Chondrocyte (in vitro differentiated cells): ENCODE measurements around the gene SCP2. TPM values are rescaled to one million over a fixed set of nuclear protein-coding genes. Genes with fewer than 3 reads are reported as not detected.
A peak's percentile ranks its signal among the peaks of the same experiment; 100 is the strongest.

ENCODE experiments used
- DNase-seq: peaks from one replicate; pipeline ENCODE4 v3.0.0; 2021; ENCODE audit warnings: mixed read lengths, low spot score
- H3K27ac Mint-ChIP-seq: one replicate; pipeline ENCODE4 v1.8.0; 2021; ENCODE audit warnings: mild to moderate bottlenecking, moderate library complexity, mixed read lengths; ENCODE audit not compliant: unreplicated experiment
- H3K27me3 Mint-ChIP-seq: 2 replicates; pipeline ENCODE4 v1.8.0; 2021; ENCODE audit warnings: low read depth, mixed read lengths
- H3K36me3 Mint-ChIP-seq: 2 replicates; pipeline ENCODE4 v1.8.0; 2021; ENCODE audit warnings: low read depth, mixed read lengths
- H3K4me1 Mint-ChIP-seq: 2 replicates; pipeline ENCODE4 v1.8.0; 2021; ENCODE audit warnings: low read depth, mild to moderate bottlenecking, mixed read lengths
- H3K4me3 Mint-ChIP-seq: one replicate; pipeline ENCODE4 v1.8.0; 2021; ENCODE audit warnings: mild to moderate bottlenecking, moderate library complexity, mixed read lengths; ENCODE audit not compliant: unreplicated experiment
- H3K9me3 Mint-ChIP-seq: 2 replicates; pipeline ENCODE4 v1.8.0; 2021; ENCODE audit warnings: low read depth, mixed read lengths
- CTCF ChIP-seq: fragments of 200-600 bp; sonication (generic); IDR thresholded peaks from 2 replicates; pipeline ENCODE4 v1.5.0; 2021; ENCODE audit warnings: antibody characterized with exemption, mild to moderate bottlenecking, moderate library complexity
- total RNA-seq: library from RNA; stranded (reverse); gene quantifications from 3 replicates; pipeline ENCODE4 v1.2.1, GENCODE V29; 2021

Gene SCP2
- total RNA-seq, 1 donor from 2014 or later, result 87.4 TPM

- no peaks in the 10 kb centered on the region for H3K9me3 Mint-ChIP-seq
- no peak overlapping the region for H3K27ac Mint-ChIP-seq
- H3K36me3 Mint-ChIP-seq, result peaks cover 16% of the 10 kb centered on the region
- H3K4me3 Mint-ChIP-seq, result no peak overlapping the region
- H3K4me1 Mint-ChIP-seq, result peaks cover 41% of the 10 kb centered on the region
- no peak for TF ChIP-seq CTCF
- DNase-seq, result no peak
- H3K27me3 Mint-ChIP-seq, result no peaks in the 10 kb centered on the region
These were observed 121.0 kb downstream of the SCP2 start for GRCh38 chr1:53047737-53048736.

- Mint-ChIP-seq H3K36me3 (peaks cover 24% of the 10 kb centered on the region), H3K4me1 (peaks cover 41% of the 10 kb centered on the region), H3K9me3 (no peaks in the 10 kb centered on the region)
These were observed 122.0 kb downstream of the SCP2 start for GRCh38 chr1:53048960-53049573.

GRCh38 chr1:53049574-53049967 is 122.5 kb downstream of the SCP2 start:
- no peaks in the 10 kb centered on the region for H3K27me3 Mint-ChIP-seq
- no peak for DNase-seq
- H3K4me3 Mint-ChIP-seq, result no peak overlapping the region
- H3K36me3 Mint-ChIP-seq, result peaks cover 26% of the 10 kb centered on the region
- H3K9me3 Mint-ChIP-seq, result no peaks in the 10 kb centered on the region
- peak overlapping the region; percentile 11 for H3K27ac Mint-ChIP-seq
- peaks cover 41% of the 10 kb centered on the region for H3K4me1 Mint-ChIP-seq
- TF ChIP-seq CTCF, result no peak

More at GRCh38 chr1:53048960-53049573, 122.0 kb downstream of the SCP2 start:
- no peaks in the 10 kb centered on the region for H3K27me3 Mint-ChIP-seq
- no peak overlapping the region for H3K4me3 Mint-ChIP-seq
- no peak for TF ChIP-seq CTCF
- peak overlapping the region; percentile 11 for H3K27ac Mint-ChIP-seq
- no peak for DNase-seq

GRCh38 chr1:53050310-53050709 is 123.2 kb downstream of the SCP2 start:
- Mint-ChIP-seq H3K27ac (peak overlapping the region; percentile 47), H3K36me3 (peaks cover 29% of the 10 kb centered on the region), H3K9me3 (no peaks in the 10 kb centered on the region), H3K27me3 (no peaks in the 10 kb centered on the region), H3K4me1 (peaks cover 41% of the 10 kb centered on the region), H3K4me3 (no peak overlapping the region)
- no peak for DNase-seq
- no peak for TF ChIP-seq CTCF

GRCh38 chr1:53051676-53052075 is 124.6 kb downstream of the SCP2 start:
- Mint-ChIP-seq H3K4me1 (peaks cover 40% of the 10 kb centered on the region), H3K9me3 (no peaks in the 10 kb centered on the region), H3K27me3 (no peaks in the 10 kb centered on the region), H3K36me3 (peaks cover 29% of the 10 kb centered on the region), H3K27ac (no peak overlapping the region), H3K4me3 (no peak overlapping the region)
- no peak for TF ChIP-seq CTCF
- DNase-seq, result no peak
